Hematopoietic multipotent progenitor cell (in vitro differentiated cells): Measurements from ENCODE around the gene PTPRK. TPM values are rescaled to one million over a fixed set of nuclear protein-coding genes. Genes with fewer than 3 reads are reported as not detected.
A peak's percentile ranks its signal among the peaks of the same experiment; 100 is the strongest.

Experiments used
- DNase-seq, 3 donors: peaks; one replicate each; pipeline ENCODE4 v3.0.0-alpha.2; 2011 to 2015; ENCODE audit warnings: low read depth in 2 of 3, low spot score in 2 of 3
- total RNA-seq: library from RNA; depleted of rRNA; stranded (reverse); fragments of >200 nt; gene quantifications from one replicate; pipeline ENCODE4 v1.2.3, GENCODE V29; 2012

The PTPRK gene
- total RNA-seq, 1 donor, result 0.81 TPM

DNA sequence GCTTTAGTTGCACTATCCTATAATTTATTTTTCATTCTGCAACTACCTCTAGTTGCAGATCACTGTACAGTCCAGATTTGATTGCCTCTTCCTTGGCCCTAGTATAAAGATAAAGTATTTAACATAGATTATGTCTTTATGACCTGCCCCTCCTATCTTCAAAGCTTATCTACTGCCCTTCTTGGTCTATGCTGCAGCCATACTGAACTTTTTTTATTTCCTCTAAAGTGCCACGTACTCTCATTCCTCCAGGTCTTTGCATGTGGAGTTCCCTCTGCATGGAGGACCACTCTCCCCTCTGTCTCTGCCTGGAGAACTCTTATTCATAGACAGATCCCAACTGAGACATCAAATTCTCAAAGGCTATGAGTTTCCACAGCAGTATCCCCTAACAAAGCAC lies 168.0 kb downstream of the PTPRK start:
- no peak for DNase-seq

DNA sequence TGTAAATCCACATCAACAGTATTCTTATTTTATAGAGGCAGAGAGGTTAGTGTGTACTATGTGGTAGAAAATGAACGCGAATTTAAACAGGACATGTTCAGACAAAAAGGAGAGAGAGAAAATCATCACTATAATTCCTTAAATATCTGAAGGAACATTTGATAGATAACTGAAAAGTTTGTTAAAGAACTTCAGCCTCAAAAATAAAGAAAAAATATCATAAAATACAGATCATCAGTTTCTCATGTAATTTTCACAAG lies 169.2 kb downstream of the PTPRK start:
- no peak for DNase-seq

DNA sequence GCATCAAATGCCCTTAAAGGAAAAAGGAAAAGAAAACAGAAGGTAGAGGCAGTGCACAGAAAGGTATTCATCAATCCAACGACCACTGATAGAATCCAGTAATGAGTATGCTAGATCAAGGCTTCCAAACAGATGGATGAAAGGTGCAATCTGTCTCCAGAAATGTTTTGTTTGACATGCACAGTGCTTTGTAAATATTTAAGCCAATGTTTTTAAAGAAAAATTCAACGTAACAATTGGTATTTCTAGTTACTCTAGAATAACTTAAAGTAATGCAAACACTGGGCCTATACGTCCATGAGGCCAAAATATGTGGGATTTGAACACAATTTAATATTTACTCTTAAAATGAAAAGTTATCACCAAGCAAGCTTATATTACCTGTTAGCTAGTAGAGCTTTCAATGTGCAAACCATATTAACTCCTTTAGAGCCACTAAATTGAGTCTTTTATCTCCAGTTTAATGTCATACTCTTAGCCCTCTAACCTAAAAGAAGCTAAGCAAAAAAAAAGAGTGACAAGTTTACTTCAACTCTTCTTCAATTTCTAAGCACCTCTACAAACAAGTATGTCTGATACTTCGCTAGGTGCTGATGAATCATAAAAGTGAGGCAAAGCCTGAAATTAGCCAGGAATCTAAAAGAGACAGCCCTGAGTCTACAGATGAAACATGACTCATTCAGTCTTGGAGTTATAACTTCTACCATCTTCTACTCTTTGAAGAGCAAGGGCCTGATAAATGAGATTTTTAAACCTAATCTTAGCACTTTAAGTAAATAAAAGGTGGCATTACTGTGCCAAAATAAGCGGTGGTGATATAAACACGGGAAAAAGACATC lies 169.8 kb downstream of the PTPRK start:
- no peak for DNase-seq

DNA sequence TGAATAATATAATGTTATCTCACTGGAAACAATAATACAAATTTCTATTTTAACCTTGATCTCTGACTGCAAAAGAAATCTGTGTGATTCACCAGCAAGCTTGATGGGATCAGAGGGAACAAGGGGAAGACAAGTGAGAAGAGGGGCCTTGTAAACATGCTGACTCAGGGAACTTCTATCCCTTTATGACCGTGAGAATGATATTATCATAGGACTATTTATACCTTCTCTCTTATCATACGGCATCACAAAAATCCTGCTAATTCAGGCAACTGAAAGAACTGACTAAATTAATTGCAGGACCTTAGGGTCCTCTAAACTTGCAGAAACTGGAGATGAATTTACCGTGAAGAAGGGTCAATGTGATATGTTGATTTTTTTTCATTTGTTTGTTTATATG lies 173.3 kb downstream of the PTPRK start:
- no peak for DNase-seq

DNA sequence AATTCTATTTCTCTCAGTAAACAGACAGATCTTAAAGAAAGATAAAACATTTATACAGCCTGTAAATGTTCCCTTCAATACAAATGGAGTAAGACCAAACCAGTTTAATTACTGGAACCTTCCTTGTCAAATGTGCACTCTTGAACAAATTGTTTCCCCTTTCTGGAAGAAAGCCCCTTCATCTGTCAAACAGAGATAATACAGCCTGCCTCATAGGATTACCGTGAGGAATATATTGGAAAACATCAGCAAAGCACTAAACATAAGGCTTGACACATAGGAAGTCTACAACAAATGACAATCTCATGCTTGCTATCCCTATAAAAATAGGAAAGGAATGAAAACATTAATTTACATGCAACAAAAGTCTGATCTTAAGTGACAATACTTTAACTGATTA lies 173.8 kb downstream of the PTPRK start:
- DNase-seq, result no peak

DNA sequence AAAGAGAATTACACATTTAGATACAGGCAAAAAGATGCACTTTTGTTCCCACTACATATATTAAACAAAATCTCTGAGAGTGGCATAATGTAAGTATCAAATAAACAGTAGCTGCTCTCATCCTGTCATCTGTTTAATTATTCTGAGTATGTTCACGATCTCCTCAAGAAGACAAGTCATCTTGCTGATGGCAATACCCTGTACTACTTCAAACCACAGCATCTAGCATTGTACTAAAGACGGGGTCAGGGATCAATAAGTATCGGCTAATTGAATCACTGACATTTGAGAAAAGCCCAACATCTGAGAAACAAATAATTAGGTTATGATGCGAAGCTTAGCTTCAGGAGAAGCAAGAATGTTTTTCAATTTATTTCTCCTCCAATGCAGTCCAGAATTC lies 175.1 kb downstream of the PTPRK start:
- no peak for DNase-seq

DNA sequence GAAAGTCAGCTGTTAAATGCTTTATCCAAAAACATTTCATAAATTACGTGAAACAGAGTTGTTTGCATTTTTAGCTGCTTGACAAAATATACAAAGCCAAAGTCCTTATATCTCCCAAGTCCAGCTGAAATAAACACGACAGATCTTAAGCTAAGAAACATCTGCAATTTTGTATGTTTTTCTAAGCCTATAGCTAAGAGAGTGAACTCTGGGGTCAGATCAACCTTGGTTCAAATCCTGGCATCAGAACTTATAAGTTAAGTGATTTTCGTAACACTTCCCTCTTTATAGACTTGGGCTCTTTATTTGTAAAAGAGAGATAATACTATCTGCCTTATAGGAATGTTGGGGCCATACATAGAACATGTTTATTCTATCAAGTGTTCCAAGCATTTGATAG lies 176.7 kb downstream of the PTPRK start:
- no peak for DNase-seq

DNA sequence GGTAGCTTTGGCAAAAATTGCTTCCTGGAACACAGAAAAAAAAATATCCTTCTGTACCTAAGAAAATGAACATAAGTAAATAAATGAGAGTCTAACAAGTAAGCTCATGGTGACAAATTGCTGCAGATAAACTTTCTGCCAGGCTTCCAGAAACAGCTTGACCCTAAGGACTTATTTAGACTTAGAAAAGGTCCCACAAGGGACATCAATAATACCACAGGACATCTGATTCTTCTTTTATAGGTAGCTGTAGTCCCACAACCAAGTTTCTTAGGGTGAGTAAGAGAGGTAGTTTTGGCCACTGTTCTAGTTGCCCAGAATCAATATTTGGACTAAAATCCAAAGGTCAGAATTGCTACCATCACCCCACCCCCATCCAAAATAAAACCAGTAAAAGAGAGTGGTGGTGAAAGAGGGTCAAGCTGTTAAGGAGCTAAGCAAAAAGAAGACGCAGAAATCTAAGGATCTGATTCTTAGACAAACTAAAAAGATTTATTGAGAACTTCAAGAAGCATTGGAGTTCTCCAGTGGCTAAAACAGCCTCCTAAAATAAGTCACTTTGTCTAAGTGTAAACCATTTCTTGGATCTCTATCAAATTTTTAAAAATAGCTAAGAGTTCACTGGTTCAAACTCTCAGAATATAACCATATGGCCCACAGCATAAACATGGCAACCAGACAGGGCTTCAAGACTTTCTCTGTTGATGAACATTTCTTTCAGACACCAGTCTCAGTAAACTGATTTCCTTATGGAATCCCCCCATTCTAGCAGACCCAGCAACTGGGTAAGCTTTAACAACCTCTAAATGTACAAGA lies 180.6 kb downstream of the PTPRK start:
- DNase-seq, result no peak

DNA sequence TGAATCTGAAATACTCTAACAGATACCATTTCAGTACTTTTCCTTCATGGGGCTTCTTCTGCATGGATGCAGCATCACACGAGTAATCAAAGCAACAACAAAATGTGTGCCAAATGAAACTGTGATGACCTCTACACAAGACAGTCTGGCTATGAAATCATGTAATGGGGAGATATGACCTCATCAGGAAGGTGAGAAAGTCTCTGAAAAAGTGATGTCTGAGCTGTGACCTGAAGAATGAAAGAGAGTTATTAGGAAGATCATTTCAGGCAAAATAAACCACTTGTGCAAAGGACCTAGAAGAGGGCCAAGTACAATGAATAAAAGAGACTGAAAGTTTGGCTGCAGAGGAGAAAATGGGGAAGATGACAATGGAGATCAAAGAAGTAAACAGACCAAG lies 182.8 kb downstream of the PTPRK start:
- no peak for DNase-seq

DNA sequence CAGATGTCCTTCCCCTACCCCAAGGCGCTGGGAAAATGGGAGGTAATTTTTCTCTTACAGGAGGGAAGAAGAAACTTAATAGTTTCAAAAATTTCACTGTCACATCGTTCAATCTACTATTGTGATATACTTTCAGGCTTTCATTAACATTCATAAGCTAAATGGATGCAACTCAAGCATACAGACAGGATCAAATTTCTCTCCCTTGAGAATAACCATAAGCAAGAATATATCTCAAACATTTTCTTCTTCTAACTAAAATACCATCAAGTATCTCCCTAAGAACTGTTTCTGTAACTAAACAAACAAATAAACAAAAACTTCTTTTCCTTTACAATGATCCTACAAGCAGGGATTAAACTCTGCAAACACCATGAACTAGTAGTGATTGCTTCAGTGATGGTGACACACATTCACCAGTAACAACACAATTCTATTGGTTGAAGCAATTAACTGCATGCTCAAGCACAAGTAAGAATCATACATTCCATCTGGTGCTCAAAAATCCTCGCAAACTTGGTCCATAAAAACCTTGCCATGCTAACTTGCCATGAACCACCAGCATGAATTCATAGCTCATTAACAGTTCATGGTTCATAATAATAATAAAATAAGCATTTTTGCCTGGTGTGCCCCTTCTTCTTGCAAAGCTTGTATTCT lies 183.8 kb downstream of the PTPRK start:
- DNase-seq, result no peak

DNA sequence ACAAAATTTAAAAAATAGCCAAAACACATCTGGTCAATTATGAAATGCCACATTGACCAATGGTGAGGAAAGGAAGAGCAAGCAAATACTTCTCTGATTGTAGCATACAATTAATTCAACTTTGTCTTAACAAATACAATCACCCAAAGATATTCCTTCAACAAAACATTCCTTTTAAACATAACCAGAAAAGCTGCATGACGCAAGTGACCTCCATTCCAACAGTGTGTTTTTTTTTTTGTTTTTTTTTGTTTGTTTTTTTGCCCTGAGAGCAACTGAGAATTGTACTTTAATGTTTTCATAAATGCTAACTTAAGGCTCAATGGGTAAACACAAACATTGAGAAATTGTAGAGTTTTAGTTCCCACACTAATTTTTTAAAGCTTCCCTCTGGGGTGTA lies 184.4 kb downstream of the PTPRK start:
- DNase-seq, result no peak

DNA sequence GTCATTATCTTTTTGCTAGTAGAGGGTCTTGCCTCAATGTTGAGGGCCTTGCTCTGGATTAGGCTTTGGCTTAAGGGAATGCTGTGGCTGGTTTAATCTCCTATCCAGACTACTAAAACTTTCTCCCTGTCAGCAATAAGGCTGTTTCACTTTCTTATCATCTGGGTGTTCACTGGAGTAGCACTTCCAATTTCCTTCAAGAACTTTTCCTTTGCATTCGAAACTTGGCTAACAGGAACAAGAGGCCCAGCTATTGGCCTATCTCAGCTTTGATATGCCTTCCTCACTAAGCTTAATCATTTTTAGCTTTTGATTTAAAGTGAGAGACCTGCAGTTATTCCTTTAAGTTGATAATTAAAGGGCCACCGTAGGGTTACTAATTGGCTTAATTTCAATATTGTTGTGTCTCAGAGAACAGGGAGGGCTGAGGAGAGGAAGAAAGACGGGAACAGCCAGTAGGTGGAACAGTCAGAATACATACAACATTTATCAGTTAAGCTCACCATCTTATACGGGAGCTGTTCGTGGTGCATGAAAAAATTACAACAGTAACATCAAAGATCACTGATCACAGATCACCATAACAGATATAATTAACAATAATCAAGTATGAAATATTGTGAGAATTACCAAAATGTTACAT lies 186.7 kb downstream of the PTPRK start:
- DNase-seq, result no peak

DNA sequence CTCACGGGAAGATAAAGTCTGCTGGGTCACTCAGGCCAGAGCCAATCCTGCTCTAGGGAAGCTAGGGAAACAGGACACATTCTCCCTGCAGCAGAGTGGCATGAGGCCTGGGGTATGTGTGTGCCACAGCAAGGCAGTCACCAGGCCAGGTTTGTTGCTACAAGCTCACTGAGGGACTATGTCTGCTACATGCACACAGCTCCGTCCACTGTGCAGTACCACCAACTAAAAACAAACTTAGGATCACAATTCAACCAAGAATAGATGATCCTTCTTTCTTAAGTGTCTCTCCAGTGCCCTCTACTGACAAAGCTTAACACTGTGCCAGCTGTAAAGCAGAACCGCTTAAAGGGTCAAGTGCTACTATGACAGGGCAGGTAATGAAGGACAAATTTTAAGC lies 192.5 kb downstream of the PTPRK start:
- peak; percentile 16 to 62 (median 18) for DNase-seq

DNA sequence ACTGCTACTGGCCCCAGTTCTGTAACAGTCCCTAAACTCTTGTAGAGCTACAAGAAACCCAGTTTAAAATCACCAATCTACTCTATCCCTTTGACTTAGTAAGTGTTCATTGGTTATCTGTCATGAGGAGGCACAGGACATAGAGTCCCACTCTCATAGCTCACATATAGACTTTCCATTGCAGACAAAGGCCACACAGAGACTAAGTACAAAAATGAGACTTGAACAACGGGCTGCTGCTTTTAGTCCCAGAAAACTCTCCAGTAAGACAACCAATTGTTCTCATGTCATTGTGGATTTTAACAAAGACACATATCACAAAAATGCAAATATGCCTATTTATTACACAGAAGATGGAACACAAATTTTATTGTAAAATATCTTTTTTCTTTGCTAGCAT lies 197.4 kb downstream of the PTPRK start:
- no peak for DNase-seq

DNA sequence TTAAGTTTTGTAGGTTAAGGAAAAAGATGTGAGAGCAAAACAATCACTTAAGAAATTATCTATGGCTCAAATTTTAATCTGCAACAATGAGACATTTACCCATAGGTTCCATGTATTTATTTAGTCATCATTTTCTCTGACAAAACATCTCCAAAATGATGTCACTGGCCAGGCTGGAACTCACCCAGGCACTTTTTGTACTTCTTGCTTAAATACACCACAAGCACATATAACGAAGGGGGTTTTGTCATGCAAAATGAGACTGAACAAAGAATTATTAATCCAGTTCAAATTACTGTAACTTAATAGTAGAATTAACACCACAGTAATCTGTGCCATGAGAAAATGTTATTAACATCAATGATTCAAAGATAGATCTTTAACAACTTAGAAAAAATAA lies 200.5 kb downstream of the PTPRK start:
- no peak for DNase-seq

DNA sequence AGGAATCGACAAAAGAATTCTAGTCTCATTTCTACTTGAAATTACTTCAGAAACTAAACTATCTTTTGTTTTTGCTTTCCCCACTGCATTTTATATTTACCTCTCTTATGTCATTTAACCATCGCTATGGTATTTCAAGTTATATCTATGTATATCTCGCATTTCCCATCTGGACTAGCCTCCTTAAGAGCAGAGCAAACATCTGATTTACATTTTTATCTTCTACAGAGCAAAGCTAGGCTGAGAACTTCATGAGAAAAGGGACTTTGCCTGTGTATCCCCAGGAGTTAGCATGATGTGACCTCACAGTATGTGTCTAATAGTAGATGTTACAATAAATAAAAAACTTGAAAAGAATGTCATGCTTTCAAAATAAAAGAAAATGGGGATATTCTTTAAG lies 201.2 kb downstream of the PTPRK start:
- no peak for DNase-seq

DNA sequence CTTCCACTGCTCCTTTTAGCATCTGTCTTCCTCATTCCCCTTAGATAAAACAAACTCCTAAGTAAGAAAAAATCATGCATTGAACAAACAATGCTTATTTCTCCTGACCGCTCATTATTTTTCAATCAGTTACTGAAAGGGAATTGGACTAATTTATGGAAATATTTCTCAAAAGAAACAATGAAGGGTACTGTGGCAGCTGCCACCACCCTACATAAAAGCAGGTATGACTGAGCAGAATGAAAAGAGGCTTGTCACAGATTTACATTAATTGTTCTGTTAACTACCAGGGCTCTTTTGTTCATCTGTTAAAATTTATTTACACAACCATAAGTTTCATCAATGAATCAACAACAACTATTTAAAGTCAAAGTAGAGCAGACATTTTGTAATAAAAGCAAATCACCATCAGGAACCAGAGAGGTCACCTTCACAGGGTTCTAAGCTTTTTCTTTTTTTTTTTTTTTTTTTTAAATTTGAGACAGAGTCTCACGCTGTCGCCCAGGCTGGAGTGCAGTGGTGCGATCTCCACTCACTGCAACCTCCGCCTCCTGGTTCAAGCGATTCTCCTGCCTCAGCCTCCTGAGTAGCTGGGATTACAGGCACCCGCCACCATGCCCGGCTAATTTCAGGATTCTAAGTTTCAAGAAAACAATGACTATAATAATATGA lies 204.0 kb downstream of the PTPRK start:
- no peak for DNase-seq

DNA sequence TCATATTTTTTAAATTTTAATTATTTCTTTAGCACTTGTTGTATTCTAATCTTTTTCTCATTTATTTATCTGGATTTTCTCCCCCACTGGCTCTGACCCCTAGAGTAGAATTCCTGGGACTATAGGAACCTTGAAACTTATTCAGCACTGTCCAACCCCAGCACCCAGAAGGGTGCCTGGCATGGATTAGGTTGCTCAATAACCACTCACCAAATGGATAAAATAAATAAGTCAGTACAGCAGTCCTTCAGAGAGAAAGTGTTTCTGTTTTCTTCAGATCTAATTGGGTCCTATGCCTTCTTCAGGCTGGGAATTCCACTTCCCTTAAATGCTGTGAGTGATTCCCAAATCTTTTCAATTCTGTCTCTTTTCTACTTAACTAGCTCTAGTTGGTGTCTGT lies 206.2 kb downstream of the PTPRK start:
- no peak for DNase-seq

DNA sequence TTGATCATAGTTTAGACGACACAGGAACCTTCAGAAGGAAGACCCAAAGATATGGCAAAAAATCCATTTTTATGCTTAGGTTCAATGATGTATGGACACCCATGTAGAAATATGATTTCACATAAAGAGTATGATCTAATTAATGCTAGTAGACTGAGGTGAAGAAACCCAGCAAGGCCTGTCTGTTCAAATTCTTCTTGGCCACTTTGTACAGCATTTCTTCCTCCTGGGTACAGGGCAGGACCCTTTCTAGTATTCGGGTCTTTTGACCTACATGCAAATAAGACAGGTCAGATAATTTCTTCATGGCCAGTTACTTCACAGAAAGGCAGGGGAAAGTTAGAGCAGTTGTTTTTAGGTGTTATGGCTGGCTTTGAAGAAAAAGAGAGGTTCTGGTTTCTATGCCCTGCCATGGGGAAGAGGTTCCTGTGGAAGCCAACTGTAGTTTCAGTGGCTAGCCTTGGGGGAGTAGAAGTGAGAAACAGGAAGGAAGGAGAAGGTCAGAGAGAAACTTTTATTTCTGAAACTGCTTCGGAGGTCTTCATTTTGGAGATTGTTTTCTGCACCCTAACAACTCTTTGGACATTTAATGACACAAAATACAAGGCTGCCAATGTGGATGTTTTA lies 208.3 kb downstream of the PTPRK start:
- no peak for DNase-seq

DNA sequence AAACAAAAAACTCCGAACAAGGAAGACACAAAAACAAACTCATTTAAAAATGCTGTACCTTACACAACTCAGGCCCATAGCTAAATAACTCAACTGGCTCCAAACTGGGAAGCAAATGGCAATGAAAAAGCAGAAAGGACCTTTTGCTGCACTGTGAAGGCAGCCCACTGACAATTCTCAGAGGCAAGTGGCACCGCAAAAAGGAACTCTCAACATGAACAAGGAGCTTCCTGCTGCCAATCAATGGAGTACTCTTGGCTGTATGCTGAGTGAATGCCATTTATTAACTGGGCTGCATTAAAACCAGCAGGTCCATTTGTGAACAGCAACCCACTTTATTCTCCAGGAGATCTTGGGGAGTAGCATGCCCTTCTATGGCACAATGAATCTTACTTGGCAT lies 209.9 kb downstream of the PTPRK start:
- DNase-seq, result peak in 2 of 3 donors; percentile 7 to 62
